GM21526 (cell line): ENCODE results near the gene CASTOR1.

Experiments used
- ATAC-seq: cut with Tn5 transposase; IDR thresholded peaks from one replicate; pipeline ENCODE4 v1.9.1; 2021; ENCODE audit warnings: moderate library complexity; ENCODE audit not compliant: unreplicated experiment, low FRiP score

Gene CASTOR1

GRCh38 chr22:30286331-30286730 lies 3.0 kb downstream of the CASTOR1 start:
- no peak for ATAC-seq

- ATAC-seq = no peak
These were observed 3.5 kb downstream of the CASTOR1 start for GRCh38 chr22:30285846-30286200.

DNA sequence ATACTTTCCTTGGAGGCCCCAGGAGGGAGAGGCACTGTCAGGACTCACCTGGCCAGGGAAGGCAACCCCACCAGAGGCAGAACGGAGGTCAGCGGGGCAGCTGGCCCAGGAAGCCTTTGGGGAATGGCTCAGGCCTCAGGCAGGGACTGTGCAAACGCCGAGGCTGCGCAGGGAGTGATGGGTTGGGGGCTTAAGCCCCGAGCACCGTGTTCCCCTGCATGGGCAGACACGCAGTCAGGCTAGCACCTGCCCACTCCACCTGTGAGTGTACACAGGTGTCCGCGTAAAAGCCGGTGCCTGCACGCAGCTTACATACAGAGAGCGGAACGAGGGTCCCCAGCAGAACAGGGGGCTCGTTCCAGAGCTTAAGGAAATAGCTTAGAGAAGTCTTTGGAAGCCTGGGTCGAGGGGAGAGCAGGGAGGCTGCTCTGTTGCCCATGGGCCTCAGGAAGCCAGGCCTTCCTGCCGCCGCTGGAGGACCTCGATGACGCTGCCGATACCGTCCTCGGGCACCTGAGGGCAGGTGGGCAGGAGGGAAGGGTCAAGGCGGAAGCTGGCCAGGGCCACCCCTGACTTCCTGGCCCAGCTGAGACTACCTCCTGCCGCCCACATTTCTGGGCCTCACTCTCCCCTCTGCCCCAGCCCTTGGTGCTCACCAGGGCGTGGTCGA lies 4.0 kb downstream of the CASTOR1 start:
- no peak for ATAC-seq

DNA sequence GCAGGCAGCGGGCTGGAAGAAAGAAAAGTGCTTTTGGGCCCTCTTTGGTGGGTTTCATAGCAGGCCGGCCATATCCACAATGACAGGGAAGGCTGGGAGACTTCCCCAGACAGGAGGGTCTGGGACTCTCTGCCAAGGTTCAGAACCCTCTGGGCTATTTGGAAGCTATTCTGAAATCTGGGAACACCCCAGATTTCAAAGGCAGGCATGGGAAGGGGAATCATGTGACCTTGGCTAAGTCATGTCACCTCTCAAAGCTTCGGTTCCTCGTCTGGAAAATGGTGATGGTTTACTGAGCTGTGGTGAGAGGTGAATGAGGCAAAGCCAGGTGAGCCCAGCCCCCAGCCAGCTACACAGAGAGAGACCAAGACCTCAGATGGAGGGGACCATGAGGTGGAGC lies 4.6 kb downstream of the CASTOR1 start:
- no peak for ATAC-seq

GRCh38 chr22:30284172-30284571 lies 5.1 kb downstream of the CASTOR1 start:
- ATAC-seq = no peak

DNA sequence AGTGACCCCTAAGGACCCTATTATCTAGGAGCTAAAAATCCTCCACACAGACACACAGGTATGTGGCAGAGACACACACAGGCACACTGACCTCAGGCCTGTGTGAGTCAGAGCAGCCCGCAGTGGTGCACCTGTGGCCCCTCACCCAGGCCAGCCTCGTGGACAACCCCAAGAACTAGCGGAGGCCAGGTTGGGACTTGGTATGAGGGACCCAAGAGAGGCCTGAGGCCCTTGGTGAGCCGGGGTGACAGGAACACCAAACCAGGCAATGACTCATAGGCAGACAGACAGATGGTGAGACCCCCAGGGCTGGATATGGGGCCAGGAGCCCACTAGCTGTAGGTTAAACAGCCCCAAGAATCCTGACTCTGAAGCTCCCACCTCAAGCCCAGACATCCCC lies 6.0 kb downstream of the CASTOR1 start:
- ATAC-seq = no peak

DNA sequence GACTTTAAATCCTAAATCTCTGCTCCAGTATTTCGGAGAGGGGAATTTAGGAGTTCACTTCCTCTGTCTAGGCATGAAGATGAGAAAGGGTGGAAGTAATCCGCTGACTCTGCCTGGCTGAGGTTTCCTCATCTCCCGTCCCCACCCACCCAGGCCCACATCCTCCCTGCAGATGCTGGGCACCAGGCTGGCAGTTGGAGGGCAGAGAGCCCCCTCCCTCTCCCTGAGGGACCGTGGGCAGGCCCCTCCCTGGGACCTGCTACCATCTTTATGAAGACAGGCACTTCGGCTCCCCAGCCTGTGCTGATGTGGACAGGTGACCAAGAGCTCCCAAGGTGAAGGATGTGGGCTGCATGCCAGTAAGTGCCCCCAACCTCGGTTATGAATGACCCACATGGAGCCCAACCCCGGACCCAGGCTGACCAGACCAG lies 6.7 kb downstream of the CASTOR1 start:
- no peak for ATAC-seq

GRCh38 chr22:30280505-30280904 lies 8.8 kb downstream of the CASTOR1 start:
- no peak for ATAC-seq

GRCh38 chr22:30279932-30280331 lies 9.4 kb downstream of the CASTOR1 start:
- ATAC-seq = no peak

DNA sequence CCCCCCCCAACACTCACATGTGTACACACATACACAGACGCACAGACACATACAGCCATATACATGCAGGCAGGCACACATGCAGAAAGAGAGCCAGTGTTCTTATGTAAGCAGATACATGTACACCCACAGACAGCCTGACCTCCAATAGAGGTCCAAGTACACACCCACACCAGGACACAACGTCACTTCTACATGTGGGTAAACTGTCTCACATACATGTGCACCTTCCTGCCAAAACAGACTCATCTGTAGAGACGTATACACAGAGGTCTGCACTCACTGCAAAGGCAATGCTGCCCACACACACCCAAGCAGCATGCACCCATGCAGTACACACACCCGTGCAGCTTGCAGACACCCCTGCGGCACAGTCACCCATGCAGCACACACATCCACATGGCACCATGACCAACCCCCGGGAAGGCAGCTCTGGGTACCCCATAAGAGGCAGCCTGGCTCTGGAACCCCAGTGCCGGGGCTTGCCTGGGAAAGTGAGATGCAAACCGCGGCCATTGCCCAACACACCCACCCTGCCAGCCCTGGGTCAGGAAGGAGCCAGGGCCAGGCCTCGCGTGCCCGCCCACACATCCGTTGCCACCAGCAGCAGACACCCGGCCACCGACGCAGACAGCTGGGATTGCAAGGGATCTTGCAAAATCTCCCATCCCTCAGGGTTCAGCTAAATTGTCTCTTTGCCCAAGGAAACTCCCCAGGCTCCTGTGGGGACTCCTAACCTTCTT lies 10.1 kb downstream of the CASTOR1 start:
- no peak for ATAC-seq

GRCh38 chr22:30277547-30278344 lies 11.6 kb downstream of the CASTOR1 start:
- no peak for ATAC-seq

- ATAC-seq = no peak
These were observed 13.3 kb downstream of the CASTOR1 start for GRCh38 chr22:30276039-30276438.

GRCh38 chr22:30275625-30276024 lies 13.7 kb downstream of the CASTOR1 start:
- no peak for ATAC-seq

- no peak for ATAC-seq
These were observed 14.9 kb downstream of the CASTOR1 start for GRCh38 chr22:30274437-30274812.

GRCh38 chr22:30273711-30274436 lies 15.4 kb downstream of the CASTOR1 start:
- no peak for ATAC-seq

GRCh38 chr22:30272781-30273601 lies 16.3 kb downstream of the CASTOR1 start:
- no peak for ATAC-seq

GRCh38 chr22:30270832-30271231 lies 18.5 kb downstream of the CASTOR1 start:
- ATAC-seq = no peak

- ATAC-seq = no peak
These were observed 21.0 kb downstream of the CASTOR1 start for GRCh38 chr22:30268331-30268730.

DNA sequence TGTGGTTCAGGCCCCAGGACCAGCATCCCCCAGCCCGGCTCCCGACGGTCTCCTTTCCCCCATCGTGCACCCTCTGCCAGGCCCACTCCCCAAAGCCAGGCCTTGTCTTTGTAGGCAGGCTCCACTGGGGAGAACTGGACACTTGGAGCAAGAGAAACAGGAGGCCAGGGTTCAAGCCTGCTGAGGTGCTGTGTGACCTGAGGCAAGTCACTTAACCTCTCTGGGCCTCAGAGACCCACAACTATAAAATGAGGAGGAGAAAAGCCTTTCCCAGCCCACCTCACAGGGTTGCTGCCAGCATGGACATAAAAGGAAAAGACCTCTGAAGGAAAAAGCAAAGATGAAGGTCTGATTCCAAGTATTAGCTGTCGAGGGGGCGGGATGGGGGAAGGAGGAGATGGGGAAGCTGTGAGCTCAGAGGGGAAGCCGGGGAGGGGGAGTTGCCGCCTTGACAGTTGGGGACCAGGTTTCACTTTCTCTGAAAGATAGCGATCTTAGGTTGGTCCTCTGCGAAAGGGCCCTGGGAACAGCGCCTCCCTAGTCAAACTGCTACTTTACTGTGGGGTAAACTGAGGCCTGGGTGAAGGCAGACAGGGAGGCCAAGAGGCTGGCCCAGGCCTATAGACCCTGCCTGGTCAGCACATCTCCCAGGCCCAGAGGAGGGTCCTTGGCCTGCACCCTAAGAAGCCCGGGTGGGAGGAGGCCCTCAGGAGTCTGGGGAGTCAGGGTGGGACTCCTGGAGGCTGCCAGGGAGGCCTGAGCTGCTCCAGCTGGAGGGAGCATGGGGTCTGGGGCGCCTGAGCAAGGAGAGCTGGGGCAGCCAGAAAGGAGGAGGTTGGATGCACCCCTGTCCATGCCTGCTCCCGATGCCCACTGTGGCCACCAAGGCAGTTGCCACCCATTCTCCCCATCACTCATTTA lies 21.7 kb downstream of the CASTOR1 start:
- ATAC-seq = no peak
